ENCODE results near the gene HOXA11.

GRCh38 chr7:27215356-27215755 lies 30.3 kb upstream of the HOXA11 start:
- TF ChIP-seq MTA3 (IDR thresholded peaks at IDR 0.05; ENCODE audit: borderline replicate concordance, low read length) (no peak), POLR2A (IDR thresholded peaks at IDR 0.05; ENCODE audit: low read depth, low read length) (no peak), RAD21 (IDR thresholded peaks at IDR 0.05; ENCODE audit: insufficient read depth, low read depth, low read length) (no peak)
